Kidney (tissue), 22 donors: ENCODE measurements around the gene SEC23B. TPM values are rescaled to one million over a fixed set of nuclear protein-coding genes. Genes with fewer than 3 reads are reported as not detected.

Source experiments
- DNase-seq, 5 donors: peaks; one replicate each; pipeline ENCODE4 v3.0.0-alpha.2; 2013 to 2020
- FAIRE-seq: peaks from 2 replicates; lab custom pipeline; 2012; peaks lifted over from hg19 to GRCh38; lab: Jason Lieb, UNC
- H3K27ac ChIP-seq, 2 donors: one replicate each; pipeline ENCODE4 v1.7.0; 2013; ENCODE audit warnings: low read depth in 2 of 2, low read length in 2 of 2, inconsistent platforms in 1 of 2
- H3K27me3 ChIP-seq: one replicate; pipeline ENCODE4 v1.7.1; 2013; ENCODE audit warnings: low read length, inconsistent platforms; ENCODE audit not compliant: control insufficient read depth, insufficient read depth
- H3K36me3 ChIP-seq, 3 donors: one replicate each; pipeline versions ENCODE4 v1.7.0 to v1.7.1; 2013; ENCODE audit warnings: low read length in 3 of 3, control low read depth in 1 of 3, inconsistent platforms in 1 of 3; ENCODE audit not compliant: insufficient read depth in 3 of 3, control insufficient read depth in 2 of 3
- H3K4me1 ChIP-seq, 3 donors: one replicate each; pipeline versions ENCODE4 v1.7.0 to v1.7.1; 2013; ENCODE audit warnings: low read length in 3 of 3, inconsistent platforms in 1 of 3, low read depth in 1 of 3; ENCODE audit not compliant: control insufficient read depth in 2 of 3, insufficient read depth in 2 of 3
- H3K4me3 ChIP-seq, 3 donors: one replicate each; pipeline versions ENCODE4 v1.7.0 to v1.8.1; 2013; ENCODE audit warnings: low read length in 3 of 3, control low read depth in 1 of 3, inconsistent platforms in 1 of 3
- H3K9ac ChIP-seq, 3 donors: one replicate each; pipeline versions ENCODE4 v1.7.0 to v1.7.1; 2013; ENCODE audit warnings: low read length in 3 of 3, control low read depth in 1 of 3, inconsistent platforms in 1 of 3
- H3K9me3 ChIP-seq, 3 donors: one replicate each; pipeline versions ENCODE4 v1.7.0 to v1.7.1; 2013; ENCODE audit warnings: low read length in 3 of 3, control low read depth in 1 of 3, inconsistent platforms in 1 of 3; ENCODE audit not compliant: control insufficient read depth in 2 of 3, insufficient read depth in 1 of 3
- CTCF ChIP-seq: IDR thresholded peaks from 3 replicates; pipeline ENCODE4 v1.5.1; 2012; ENCODE audit warnings: mild to moderate bottlenecking, moderate library complexity, borderline replicate concordance; ENCODE audit not compliant: insufficient read depth; ENCODE audit errors: extremely low read depth
- intact Hi-C: fragments of 100-400 bp; cut with DNase I; formaldehyde crosslinking; loops from one replicate; pipeline ENCODE4 v1.11.1; 2022
- long read RNA-seq, 10 donors: library from polyadenylated mRNA in 1 of 10; unstranded in 1 of 10; transcript quantifications; one replicate each; pipeline ENCODE4 v2.0.0 and lab custom pipeline, GENCODE V29; 2021 to 2026
- polyA plus RNA-seq: library from polyadenylated mRNA; stranded (reverse); fragments of 350-450 nt; fragmentation: Illumina TruSeq; extraction: RNeasy Lipid Tissue Mini Kit (QIAGEN cat#74804); gene quantifications from one replicate; pipeline ENCODE4 v1.2.3, GENCODE V29; 2014; ENCODE audit warnings: low read depth, low replicate concordance; ENCODE audit not compliant: insufficient read depth
- total RNA-seq: library from RNA; stranded (reverse); fragmentation: NEBNext Ultra II Directional; extraction: Animal tissue kit (Norgen Biotek cat#: 25700); gene quantifications from one replicate; pipeline ENCODE4 v1.2.1, GENCODE V29; 2021
- donor health status: control.
- donor health status: control.
- donor health status: control.
- donor health status: control.
- donor health status: control.
- donor health status: DM: yes; HTN: yes; CAD: no.
- donor health status: Normal renal cell carcinoma (clear cell type).

The SEC23B gene
- total RNA-seq (67.3 TPM), polyA plus RNA-seq (46.4 TPM)
- long read RNA-seq, donor 1, partial matches to known transcripts = 0 of 2 reads
- long read RNA-seq, donor 1, other reads (novel, unspliced or antisense) = 0 of 2 reads
- long read RNA-seq, donor 2, transcript SEC23B-202 (20 exons, 3,464 nt) = major isoform, 5 of 10 reads
- long read RNA-seq, donor 2, partial matches to known transcripts = 0 of 10 reads
- long read RNA-seq, donor 2, other reads (novel, unspliced or antisense) = 0 of 10 reads
- long read RNA-seq, donor 3, transcript SEC23B-202 (20 exons, 3,464 nt) = major isoform, 6 of 21 reads
- long read RNA-seq, donor 3, partial matches to known transcripts = 10 of 21 reads
- long read RNA-seq, donor 3, other reads (novel, unspliced or antisense) = 0 of 21 reads
- long read RNA-seq, donor 4, partial matches to known transcripts = 6 of 13 reads
- long read RNA-seq, donor 4, other reads (novel, unspliced or antisense) = 0 of 13 reads
- long read RNA-seq, donor 5 = 0 reads
- long read RNA-seq, donor 6, transcript SEC23B-202 (20 exons, 3,464 nt) = major isoform, 6 of 27 reads
- long read RNA-seq, donor 6, partial matches to known transcripts = 17 of 27 reads
- long read RNA-seq, donor 6, other reads (novel, unspliced or antisense) = 0 of 27 reads
- long read RNA-seq, donor 7, transcript SEC23B-202 (20 exons, 3,464 nt) = minor isoform, 22 of 72 reads
- long read RNA-seq, donor 7, transcript SEC23B-204 (20 exons, 3,484 nt) = major isoform, 28 of 72 reads
- long read RNA-seq, donor 7, partial matches to known transcripts = 13 of 72 reads
- long read RNA-seq, donor 7, other reads (novel, unspliced or antisense) = 7 of 72 reads
- long read RNA-seq, donor 8, transcript SEC23B-202 (20 exons, 3,464 nt) = major isoform, 7 of 14 reads
- long read RNA-seq, donor 8, partial matches to known transcripts = 6 of 14 reads
- long read RNA-seq, donor 8, other reads (novel, unspliced or antisense) = 0 of 14 reads
- long read RNA-seq, donor 9, partial matches to known transcripts = 0 of 1 reads
- long read RNA-seq, donor 9, other reads (novel, unspliced or antisense) = 0 of 1 reads
- long read RNA-seq, donor 10, partial matches to known transcripts = 5 of 10 reads
- long read RNA-seq, donor 10, other reads (novel, unspliced or antisense) = 0 of 10 reads

DNA sequence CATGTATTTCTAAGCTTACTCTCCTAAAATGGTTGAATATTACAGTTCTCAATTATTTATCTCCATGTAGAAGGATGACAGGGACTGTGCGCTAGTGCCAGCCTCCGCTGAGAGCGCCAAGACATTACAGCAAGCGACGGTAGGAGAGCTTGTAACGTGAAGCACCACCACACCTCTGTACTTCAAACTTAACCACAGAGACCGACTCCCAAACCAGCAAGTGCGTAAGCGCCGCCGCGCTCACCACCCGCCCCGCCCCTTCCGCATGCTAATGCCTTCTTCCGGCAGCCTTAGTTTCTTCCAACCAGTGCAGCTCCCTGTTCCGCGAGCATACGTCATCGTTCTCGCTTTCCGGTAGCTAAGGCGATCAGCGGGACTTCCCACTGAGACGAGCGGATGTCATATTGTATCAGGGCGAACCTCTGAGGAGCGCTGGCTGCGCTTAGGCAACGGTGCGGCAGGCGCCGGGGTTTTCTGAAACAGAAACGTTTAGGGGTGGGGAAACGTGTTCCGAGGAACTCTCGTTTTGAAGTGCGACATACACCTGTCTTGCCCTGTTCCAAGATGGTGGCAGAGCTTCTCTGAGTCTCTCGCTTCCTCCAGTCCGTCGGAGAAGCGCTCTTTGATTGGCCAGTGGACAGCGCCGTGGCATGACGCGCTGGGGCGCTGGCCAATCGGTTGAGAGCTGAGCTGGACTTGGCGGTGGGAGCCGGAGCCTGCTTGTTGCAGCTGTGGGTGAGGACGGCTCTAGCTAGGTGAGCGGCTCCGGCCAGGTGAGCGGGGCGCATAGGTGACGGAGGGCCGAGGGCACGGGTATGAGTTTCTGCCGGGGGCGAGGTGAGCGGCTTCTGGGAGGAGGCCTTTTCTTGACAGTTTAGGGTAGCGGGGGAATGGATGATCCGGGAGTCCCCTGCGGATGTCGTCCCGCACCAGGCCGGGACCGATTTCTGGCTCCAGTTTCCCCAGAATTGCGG, at the start of gene SEC23B:
Gene SEC23B, plus strand, starts transcription at position 723 of the 974 bp plus-strand sequence. CDS start 2,896 bp downstream, outside the sequence.
- Histone ChIP-seq H3K27me3 (no peaks in the 10 kb centered on the region), H3K9me3 (no peaks in the 10 kb centered on the region), H3K36me3 (peaks cover 0 to 3% (median 0%) of the 10 kb centered on the region in 3 donors), H3K4me1 (peaks cover 0 to 7% (median 0%) of the 10 kb centered on the region in 3 donors), H3K9ac (peak within 1 kb of the TSS; percentile 87 to 93 (median 89)), H3K4me3 (peak within 1 kb of the TSS; percentile 92 to 98 (median 98)), H3K27ac (peak within 1 kb of the TSS; percentile 98 to 100)
- TF ChIP-seq CTCF = peak; percentile 3
- intact Hi-C loops = no loop called here
- peak; percentile 97 to 99 (median 98) for DNase-seq
- peak; percentile 82 for FAIRE-seq

- FAIRE-seq (no peak), DNase-seq (peak in 2 of 5 donors; percentile 19 to 34)
- TF ChIP-seq CTCF = no peak
- Histone ChIP-seq H3K9ac (peak overlapping the region in 1 of 3 donors; percentile 62), H3K36me3 (peaks cover 0 to 3% (median 0%) of the 10 kb centered on the region in 3 donors), H3K27me3 (no peaks in the 10 kb centered on the region), H3K4me3 (peak overlapping the region; percentile 86 to 99 (median 93)), H3K27ac (no peak overlapping the region), H3K4me1 (peaks cover 0 to 11% (median 0%) of the 10 kb centered on the region in 3 donors), H3K9me3 (no peaks in the 10 kb centered on the region)
- intact Hi-C loops = no loop called here
Measured at GRCh38 chr20:18465536-18466200, 42.1 kb upstream of the SEC23B start.
